ENCODE results near the gene RAPGEF2.

- TF ChIP-seq CTCF (IDR thresholded peaks at IDR 0.05 in 8 of 11, conservative IDR thresholded peaks at IDR 0.05 in 3 of 11), result no peak
- TF ChIP-seq POLR2A (IDR thresholded peaks at IDR 0.05), result no peak
These were observed 33.0 kb upstream of the RAPGEF2 start for GRCh38 chr4:159069922-159070321.

Measured in spleen (tissue), 7 donors.